HG03108 (cell line): Measurements from ENCODE around the gene BACE2.

Source experiments
- ATAC-seq: cut with Tn5 transposase; IDR thresholded peaks from one replicate; pipeline ENCODE4 v1.9.1; 2021; ENCODE audit warnings: moderate library complexity; ENCODE audit not compliant: unreplicated experiment

Gene BACE2

GRCh38 chr21:41317458-41317857 lies 149.5 kb downstream of the BACE2 start:
- no peak for ATAC-seq

GRCh38 chr21:41318218-41318617 lies 150.3 kb downstream of the BACE2 start:
- ATAC-seq: no peak

- no peak for ATAC-seq
Measured at GRCh38 chr21:41319273-41319672, 151.3 kb downstream of the BACE2 start.

GRCh38 chr21:41321211-41321907 lies 153.4 kb downstream of the BACE2 start:
- no peak for ATAC-seq

- ATAC-seq: no peak
Measured at GRCh38 chr21:41321908-41322495, 154.0 kb downstream of the BACE2 start.

GRCh38 chr21:41322496-41323382 lies 154.8 kb downstream of the BACE2 start:
- no peak for ATAC-seq

GRCh38 chr21:41325138-41325912 lies 157.4 kb downstream of the BACE2 start:
- ATAC-seq: no peak

- ATAC-seq: no peak
Measured at GRCh38 chr21:41326414-41327080, 158.6 kb downstream of the BACE2 start.

- ATAC-seq: no peak
Measured at GRCh38 chr21:41327753-41328152, 159.8 kb downstream of the BACE2 start.

GRCh38 chr21:41328660-41329607 lies 161.0 kb downstream of the BACE2 start:
- no peak for ATAC-seq
